ENCODE data around the gene DMP1. TPM values are rescaled to one million over a fixed set of nuclear protein-coding genes. Genes with fewer than 3 reads are reported as not detected.

The DMP1 gene
- not detected for total RNA-seq
- not detected for polyA plus RNA-seq
- long read RNA-seq, donor 1, result 0 reads
- long read RNA-seq, donor 2, result 0 reads
- long read RNA-seq, donor 3, result 0 reads

GRCh38 chr4:87649980-87650379 is at the start of gene DMP1:
Gene DMP1 (plus strand): TSS chr4:87650280. CDS start chr4:87656493, 6,213 bp downstream.
- Histone ChIP-seq H3K27me3 (no peaks in the 10 kb centered on the region), H3K36me3 (no peaks in the 10 kb centered on the region), H3K4me3 (no peak within 1 kb of the TSS), H3K27ac (no peak within 1 kb of the TSS), H3K9me3 (no peaks in the 10 kb centered on the region), H3K4me1 (no peaks in the 10 kb centered on the region)
- no peak for DNase-seq
- no peak for TF ChIP-seq CTCF (IDR thresholded peaks at IDR 0.05)
- 84 to 90% methylated on average over 3 of the region's 3 CpGs for WGBS, 2 donors
- intact Hi-C loops (cut with DNase I), result no loop called here
- no peak for ATAC-seq

GRCh38 chr4:87601361-87601760 is 48.7 kb upstream of the DMP1 start:
- Histone ChIP-seq H3K4me3 (no peak overlapping the region), H3K27ac (no peak overlapping the region), H3K36me3 (no peaks in the 10 kb centered on the region), H3K4me1 (no peaks in the 10 kb centered on the region), H3K9me3 (peaks cover 0 to 4% (median 0%) of the 10 kb centered on the region in 11 donors), H3K27me3 (no peaks in the 10 kb centered on the region)
- no peak for TF ChIP-seq CTCF (IDR thresholded peaks at IDR 0.05)
- no peak for DNase-seq
- ATAC-seq, result no peak
- intact Hi-C loops (cut with DNase I), result no loop called here

- Histone ChIP-seq H3K36me3 (no peaks in the 10 kb centered on the region), H3K4me1 (no peaks in the 10 kb centered on the region), H3K27ac (no peak within 1 kb of the TSS), H3K4me3 (no peak within 1 kb of the TSS), H3K27me3 (peaks cover 0 to 11% (median 4%) of the 10 kb centered on the region in 7 donors), H3K9me3 (no peaks in the 10 kb centered on the region)
- no peak for TF ChIP-seq CTCF (IDR thresholded peaks at IDR 0.05)
- DNase-seq (no peak), ATAC-seq (no peak)
- intact Hi-C loops (cut with DNase I), result no loop called here
- WGBS, 2 donors, result 85 to 89% methylated on average over 4 of the region's 4 CpGs
Measured at GRCh38 chr4:87608229-87608628, 41.9 kb upstream of the DMP1 start, which contains the start of gene DSPP. Gene DSPP (plus strand): TSS chr4:87608529. CDS start chr4:87610909, 2,380 bp downstream.

- no peak for TF ChIP-seq CTCF (IDR thresholded peaks at IDR 0.05)
- whole genome bisulfite sequencing, 2 donors, result 95 to 96% methylated on average over 4 of the region's 4 CpGs
- Histone ChIP-seq H3K4me1 (no peaks in the 10 kb centered on the region), H3K27me3 (peaks cover 0 to 11% (median 4%) of the 10 kb centered on the region in 7 donors), H3K4me3 (no peak overlapping the region), H3K36me3 (no peaks in the 10 kb centered on the region), H3K27ac (no peak overlapping the region), H3K9me3 (no peaks in the 10 kb centered on the region)
- intact Hi-C loops (cut with DNase I), result loop anchor here in 1 of 10 donors (10.0 kb wide), 1 partner anchor 70 kb away; no protein-coding TSS in a partner anchor
- ATAC-seq (no peak), DNase-seq (no peak)
Measured at GRCh38 chr4:87614292-87614890, 35.7 kb upstream of the DMP1 start.
